ENCODE results near the gene VWA8. TPM values are rescaled to one million over a fixed set of nuclear protein-coding genes. Genes with fewer than 3 reads are reported as not detected.

VWA8 gene
- polyA plus RNA-seq, 1 donor (not counting 4 experiments of a cell fraction or from before 2014, with no cell fraction given), result 17.8 TPM

DNA sequence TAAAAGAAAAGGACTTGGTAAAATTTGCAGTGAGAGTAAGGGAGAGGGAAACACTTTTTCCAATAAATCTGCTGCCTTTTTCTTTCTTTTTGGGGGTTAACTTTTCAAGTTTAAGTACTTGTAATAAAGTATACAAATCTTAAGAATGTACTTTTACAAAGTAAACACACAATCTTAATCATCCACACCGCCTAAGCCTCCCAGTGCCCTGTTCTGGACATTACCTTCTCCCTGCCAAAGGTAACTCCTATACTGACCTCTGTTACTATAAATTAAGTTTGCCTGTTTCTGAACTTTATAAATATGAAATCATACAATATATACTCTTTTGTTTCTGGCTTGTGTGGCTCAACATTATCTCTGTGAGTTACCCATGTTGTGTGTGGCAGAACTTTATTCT is 365.6 kb downstream of the VWA8 start:
- Histone ChIP-seq H3K9me3 (ENCODE audit: control insufficient read depth, low read depth, low read length) (no peaks in the 10 kb centered on the region), H4K20me1 (ENCODE audit: control insufficient read depth, extremely low read depth, insufficient read depth, low read length) (no peaks in the 10 kb centered on the region), H3K27me3 (ENCODE audit: control insufficient read depth, extremely low read depth, insufficient read depth, low read length) (no peaks in the 10 kb centered on the region), H3K27ac (ENCODE audit: control insufficient read depth, insufficient read depth, low read length) (no peak overlapping the region), H3K9ac (ENCODE audit: control insufficient read depth, extremely low read depth, insufficient read depth, low read length) (no peak overlapping the region), H3K4me2 (ENCODE audit: control insufficient read depth, extremely low read depth, insufficient read depth, low read depth, low read length) (no peak overlapping the region), H3K36me3 (ENCODE audit: control insufficient read depth in 2 of 2, extremely low read depth in 1 of 2, insufficient read depth in 2 of 2, low read length in 2 of 2) (peaks cover 0 to 2% of the 10 kb centered on the region in 2 experiments), H3K4me1 (ENCODE audit: control insufficient read depth, extremely low read depth, insufficient read depth, low read length) (peaks cover 14% of the 10 kb centered on the region), H3K79me2 (ENCODE audit: control insufficient read depth, insufficient read depth, low read length) (no peaks in the 10 kb centered on the region), H3K4me3 (ENCODE audit: control insufficient read depth in 2 of 3, extremely low read depth in 1 of 3, insufficient read depth in 2 of 3, low read depth in 1 of 3, low read length in 3 of 3) (no peak overlapping the region), H2AFZ (ENCODE audit: control insufficient read depth, low read length) (no peak overlapping the region), H3K9me1 (ENCODE audit: control insufficient read depth, extremely low read depth, insufficient read depth, low read length) (no peaks in the 10 kb centered on the region)
- TF ChIP-seq, protein P1, sequence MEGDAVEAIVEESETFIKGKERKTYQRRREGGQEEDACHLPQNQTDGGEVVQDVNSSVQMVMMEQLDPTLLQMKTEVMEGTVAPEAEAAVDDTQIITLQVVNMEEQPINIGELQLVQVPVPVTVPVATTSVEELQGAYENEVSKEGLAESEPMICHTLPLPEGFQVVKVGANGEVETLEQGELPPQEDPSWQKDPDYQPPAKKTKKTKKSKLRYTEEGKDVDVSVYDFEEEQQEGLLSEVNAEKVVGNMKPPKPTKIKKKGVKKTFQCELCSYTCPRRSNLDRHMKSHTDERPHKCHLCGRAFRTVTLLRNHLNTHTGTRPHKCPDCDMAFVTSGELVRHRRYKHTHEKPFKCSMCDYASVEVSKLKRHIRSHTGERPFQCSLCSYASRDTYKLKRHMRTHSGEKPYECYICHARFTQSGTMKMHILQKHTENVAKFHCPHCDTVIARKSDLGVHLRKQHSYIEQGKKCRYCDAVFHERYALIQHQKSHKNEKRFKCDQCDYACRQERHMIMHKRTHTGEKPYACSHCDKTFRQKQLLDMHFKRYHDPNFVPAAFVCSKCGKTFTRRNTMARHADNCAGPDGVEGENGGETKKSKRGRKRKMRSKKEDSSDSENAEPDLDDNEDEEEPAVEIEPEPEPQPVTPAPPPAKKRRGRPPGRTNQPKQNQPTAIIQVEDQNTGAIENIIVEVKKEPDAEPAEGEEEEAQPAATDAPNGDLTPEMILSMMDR (optimal IDR thresholded peaks at IDR 0.05 in 1 of 3, IDR thresholded peaks at IDR 0.05 in 1 of 3, conservative IDR thresholded peaks at IDR 0.05 in 1 of 3; ENCODE audit: extremely low read depth in 1 of 3, insufficient read depth in 2 of 3, low read length in 3 of 3), result no peak
- TF ChIP-seq EZH2 (IDR thresholded peaks at IDR 0.05; ENCODE audit: low read length), result no peak
- DNase-seq (ENCODE audit: low read depth, low spot score) (no peak), FAIRE-seq (no peak)
- dilution Hi-C loops (cut with MboI; ENCODE audit: extremely low pct_ligation_motif_present, low sequenced_read_pairs), result no loop called here

DNA sequence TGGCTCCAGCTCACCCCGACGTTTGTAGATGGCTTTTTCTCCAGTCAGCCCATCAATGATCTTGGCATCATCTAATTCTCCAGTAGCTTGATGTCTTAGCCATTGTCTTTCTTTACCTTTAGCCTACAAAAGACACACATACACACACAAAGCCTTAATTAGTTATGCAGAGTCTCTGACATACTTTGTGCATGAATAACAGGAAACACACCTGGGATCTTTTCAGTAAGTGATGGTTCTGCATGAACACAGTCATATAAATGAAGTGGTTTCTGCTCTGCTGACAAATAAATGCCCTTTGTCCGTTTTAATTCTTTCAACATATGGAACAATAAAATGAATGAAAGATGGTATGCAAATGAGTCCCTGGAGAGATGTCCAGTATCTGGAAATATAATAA is 370.3 kb downstream of the VWA8 start:
- Histone ChIP-seq H3K4me3 (ENCODE audit: control insufficient read depth in 2 of 3, extremely low read depth in 1 of 3, insufficient read depth in 2 of 3, low read depth in 1 of 3, low read length in 3 of 3) (no peak overlapping the region), H3K27me3 (ENCODE audit: control insufficient read depth, extremely low read depth, insufficient read depth, low read length) (no peaks in the 10 kb centered on the region), H3K27ac (ENCODE audit: control insufficient read depth, insufficient read depth, low read length) (peak overlapping the region; percentile 90), H3K9ac (ENCODE audit: control insufficient read depth, extremely low read depth, insufficient read depth, low read length) (peak overlapping the region; percentile 43), H3K4me2 (ENCODE audit: control insufficient read depth, extremely low read depth, insufficient read depth, low read depth, low read length) (peak overlapping the region; percentile 46), H3K36me3 (ENCODE audit: control insufficient read depth in 2 of 2, extremely low read depth in 1 of 2, insufficient read depth in 2 of 2, low read length in 2 of 2) (peaks cover 2 to 15% of the 10 kb centered on the region in 2 experiments), H3K9me3 (ENCODE audit: control insufficient read depth, low read depth, low read length) (no peaks in the 10 kb centered on the region), H4K20me1 (ENCODE audit: control insufficient read depth, extremely low read depth, insufficient read depth, low read length) (no peaks in the 10 kb centered on the region), H3K79me2 (ENCODE audit: control insufficient read depth, insufficient read depth, low read length) (no peaks in the 10 kb centered on the region), H3K9me1 (ENCODE audit: control insufficient read depth, extremely low read depth, insufficient read depth, low read length) (no peaks in the 10 kb centered on the region), H2AFZ (ENCODE audit: control insufficient read depth, low read length) (no peak overlapping the region), H3K4me1 (ENCODE audit: control insufficient read depth, extremely low read depth, insufficient read depth, low read length) (peaks cover 32% of the 10 kb centered on the region)
- DNase-seq (ENCODE audit: low read depth, low spot score), result peak; percentile 71
- peak; percentile 98 for FAIRE-seq
- dilution Hi-C loops (cut with MboI; ENCODE audit: extremely low pct_ligation_motif_present, low sequenced_read_pairs), result no loop called here
- TF ChIP-seq, protein P1 (optimal IDR thresholded peaks at IDR 0.05 in 1 of 3, IDR thresholded peaks at IDR 0.05 in 1 of 3, conservative IDR thresholded peaks at IDR 0.05 in 1 of 3; ENCODE audit: extremely low read depth in 1 of 3, insufficient read depth in 2 of 3, low read length in 3 of 3), result no peak
- no peak for TF ChIP-seq EZH2 (IDR thresholded peaks at IDR 0.05; ENCODE audit: low read length)
